ENCODE measurements around the gene CMYA5. TPM values are rescaled to one million over a fixed set of nuclear protein-coding genes. Genes with fewer than 3 reads are reported as not detected.
"Not testable (repeated sequence)": the region's sequence is repeated elsewhere in the genome, so short reads cannot be mapped to it uniquely, and the experiment has no call there.

The CMYA5 gene
- polyA plus RNA-seq: not detected

DNA sequence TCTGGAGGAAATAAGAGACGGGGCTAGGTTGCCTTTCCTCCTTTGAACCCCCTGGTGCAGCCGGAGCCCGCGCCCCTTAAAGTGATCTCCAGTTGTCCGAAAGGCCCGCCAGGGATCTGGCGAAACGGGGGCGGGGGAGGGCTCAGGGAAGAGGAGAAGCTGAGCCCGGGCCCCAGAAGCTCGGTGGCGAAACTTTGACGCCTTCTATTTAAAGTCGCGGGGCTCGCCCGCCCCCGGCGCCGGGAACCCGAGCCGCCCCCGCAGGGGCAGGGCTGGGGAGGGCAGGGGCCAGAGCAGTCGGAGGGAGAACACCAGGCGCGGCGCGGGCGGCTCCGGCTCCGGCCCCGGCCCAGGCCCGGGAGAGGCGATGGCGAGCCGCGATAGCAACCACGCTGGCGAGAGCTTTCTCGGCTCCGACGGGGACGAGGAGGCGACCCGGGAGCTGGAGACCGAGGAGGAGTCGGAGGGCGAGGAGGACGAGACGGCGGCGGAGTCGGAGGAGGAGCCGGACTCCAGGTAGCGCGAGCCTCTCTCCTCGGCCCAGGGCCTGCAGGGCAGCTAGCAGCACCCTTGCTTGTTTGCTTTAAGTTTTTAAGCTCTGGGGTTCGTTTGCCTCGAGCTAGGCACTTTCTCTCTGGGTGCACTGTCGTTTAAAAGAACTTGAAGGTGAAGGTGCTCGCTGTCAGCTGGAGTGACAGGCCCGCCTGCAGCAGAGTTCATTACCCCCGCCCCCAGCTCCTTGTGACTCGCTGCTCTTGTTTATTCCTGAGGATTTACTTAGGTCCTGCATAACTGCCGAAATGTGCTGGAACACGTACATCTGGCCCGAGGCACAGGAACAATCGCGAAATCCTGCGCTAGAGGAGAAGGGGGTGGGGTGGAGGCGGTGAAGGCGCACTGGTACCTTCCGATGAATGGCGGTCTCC is at the start of gene CMYA5:
TSS of gene CMYA5 (plus strand) at position 296 of the 926 bp plus-strand sequence. CDS start at position 368, 72 bp downstream.
- no peak within 1 kb of the TSS for H3K4me3 Mint-ChIP-seq
- DNase-seq: no peak
- no peaks in the 10 kb centered on the region for H3K27me3 Mint-ChIP-seq (ENCODE audit: low read depth in 3 of 3)
- H3K36me3 Mint-ChIP-seq: peaks cover 16 to 38% (median 19%) of the 10 kb centered on the region in 3 donors
- H3K9me3 Mint-ChIP-seq: no peaks in the 10 kb centered on the region
- H3K4me1 Mint-ChIP-seq: peaks cover 20 to 40% of the 10 kb centered on the region in 2 donors
- H3K27ac Mint-ChIP-seq: peak within 1 kb of the TSS in 2 of 6 donors; percentile 7 to 67

DNA sequence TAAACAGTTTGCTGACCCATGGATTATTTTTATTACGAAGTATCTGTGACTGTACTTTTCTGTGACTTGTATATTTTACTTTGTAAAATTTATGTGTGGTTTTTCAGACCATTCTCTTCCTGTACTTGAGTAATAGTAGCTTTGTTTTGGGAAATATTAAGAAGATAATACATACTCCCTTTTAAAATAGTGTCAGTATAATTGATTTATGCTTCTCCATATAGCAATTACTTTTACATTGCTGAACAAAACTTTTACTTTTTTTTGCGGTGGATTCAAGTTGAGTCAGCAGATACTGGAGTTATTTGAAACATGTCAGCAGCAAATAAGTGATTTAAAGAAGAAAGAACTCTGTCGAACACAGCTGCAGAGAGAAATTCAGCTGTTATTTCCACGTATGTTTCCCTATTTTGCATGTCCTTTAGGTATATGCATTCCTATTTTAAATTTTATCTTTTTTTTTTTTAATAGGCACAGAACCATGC is 49.0 kb upstream of the CMYA5 start:
- Mint-ChIP-seq H3K4me3 (peak overlapping the region in 2 of 5 donors; percentile 26 to 27), H3K36me3 (peaks cover 31 to 40% (median 32%) of the 10 kb centered on the region in 3 donors), H3K27ac (peak overlapping the region in 4 of 6 donors; percentile 39 to 67 (median 56)), H3K9me3 (no peaks in the 10 kb centered on the region), H3K27me3 (ENCODE audit: low read depth in 3 of 3) (peaks cover 0 to 3% (median 2%) of the 10 kb centered on the region in 3 donors), H3K4me1 (peaks cover 43 to 68% of the 10 kb centered on the region in 2 donors)
- DNase-seq: no peak

DNA sequence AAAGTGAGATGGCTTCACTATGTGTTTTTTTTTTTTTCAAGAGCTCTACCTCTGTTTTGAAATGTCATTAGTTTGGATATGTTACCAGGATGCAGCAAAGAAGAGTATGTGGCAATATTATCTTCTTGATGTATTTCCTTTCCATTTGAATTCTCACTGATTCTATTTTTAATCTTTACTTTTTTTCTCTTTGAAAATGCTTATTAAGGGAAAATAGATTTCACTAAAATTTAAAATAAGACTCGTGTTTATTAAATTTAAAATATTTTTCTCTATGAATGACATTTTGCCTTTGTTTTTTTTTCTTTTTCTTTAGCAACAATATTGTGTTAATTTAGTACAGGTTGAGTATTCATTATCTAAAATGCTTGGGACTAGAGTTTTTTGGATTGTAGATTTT is 48.2 kb upstream of the CMYA5 start:
- H3K9me3 Mint-ChIP-seq: no peaks in the 10 kb centered on the region
- no peak overlapping the region for H3K4me3 Mint-ChIP-seq
- H3K27ac Mint-ChIP-seq: peak overlapping the region in 3 of 6 donors; percentile 39 to 60 (median 40)
- peaks cover 40 to 65% of the 10 kb centered on the region in 2 donors for H3K4me1 Mint-ChIP-seq
- peaks cover 0 to 3% (median 2%) of the 10 kb centered on the region in 3 donors for H3K27me3 Mint-ChIP-seq (ENCODE audit: low read depth in 3 of 3)
- peaks cover 31 to 43% (median 37%) of the 10 kb centered on the region in 3 donors for H3K36me3 Mint-ChIP-seq
- no peak for DNase-seq

DNA sequence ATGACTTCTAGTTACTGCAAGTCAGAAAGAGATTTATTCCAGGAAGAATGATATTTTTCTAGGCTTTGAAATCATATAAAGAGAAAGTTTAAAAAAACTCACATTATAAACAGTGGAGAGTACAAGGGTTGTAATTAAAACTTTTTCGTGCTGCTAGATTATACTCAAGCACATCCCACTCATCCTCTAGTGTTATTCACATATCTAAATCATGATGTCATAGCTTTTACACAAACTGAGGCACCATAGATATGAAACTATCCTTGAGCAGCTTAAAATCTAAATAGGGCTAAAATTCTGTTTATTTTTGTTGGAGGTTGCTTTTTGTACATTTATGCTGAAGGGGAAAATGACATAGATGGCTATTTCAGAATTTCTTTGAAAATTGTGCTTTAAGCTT is 47.4 kb upstream of the CMYA5 start:
- no peak overlapping the region for H3K4me3 Mint-ChIP-seq
- H3K27ac Mint-ChIP-seq: peak overlapping the region in 2 of 6 donors; percentile 10 to 17
- H3K4me1 Mint-ChIP-seq: peaks cover 35 to 57% of the 10 kb centered on the region in 2 donors
- no peak for DNase-seq
- H3K36me3 Mint-ChIP-seq: peaks cover 31 to 45% (median 39%) of the 10 kb centered on the region in 3 donors
- peaks cover 0 to 3% (median 2%) of the 10 kb centered on the region in 3 donors for H3K27me3 Mint-ChIP-seq (ENCODE audit: low read depth in 3 of 3)
- H3K9me3 Mint-ChIP-seq: no peaks in the 10 kb centered on the region

DNA sequence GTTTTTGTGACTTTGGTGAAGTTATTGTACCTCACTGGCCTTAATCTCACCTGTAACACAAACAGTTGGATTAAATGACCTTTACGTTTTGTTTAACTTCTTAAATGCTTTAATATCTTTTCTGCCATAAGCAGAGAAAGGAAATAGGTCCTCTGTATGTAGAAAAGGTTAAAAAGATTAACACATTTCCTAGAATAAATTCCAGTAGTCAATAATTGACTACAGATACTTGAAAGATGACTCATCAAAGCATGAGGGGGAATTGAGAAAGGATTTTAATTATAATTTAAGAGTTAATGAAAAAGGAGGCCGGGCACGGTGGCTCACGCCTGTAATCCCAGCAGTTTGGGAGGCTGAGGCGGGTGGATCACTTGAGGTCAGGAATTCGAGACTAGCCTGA is 35.8 kb upstream of the CMYA5 start:
- DNase-seq: no peak
- H3K27me3 Mint-ChIP-seq (ENCODE audit: low read depth in 3 of 3): no peaks in the 10 kb centered on the region
- no peak overlapping the region for H3K4me3 Mint-ChIP-seq
- no peaks in the 10 kb centered on the region for H3K9me3 Mint-ChIP-seq
- H3K27ac Mint-ChIP-seq: no peak overlapping the region
- peaks cover 17 to 21% (median 21%) of the 10 kb centered on the region in 3 donors for H3K36me3 Mint-ChIP-seq
- peaks cover 0 to 6% of the 10 kb centered on the region in 2 donors for H3K4me1 Mint-ChIP-seq

DNA sequence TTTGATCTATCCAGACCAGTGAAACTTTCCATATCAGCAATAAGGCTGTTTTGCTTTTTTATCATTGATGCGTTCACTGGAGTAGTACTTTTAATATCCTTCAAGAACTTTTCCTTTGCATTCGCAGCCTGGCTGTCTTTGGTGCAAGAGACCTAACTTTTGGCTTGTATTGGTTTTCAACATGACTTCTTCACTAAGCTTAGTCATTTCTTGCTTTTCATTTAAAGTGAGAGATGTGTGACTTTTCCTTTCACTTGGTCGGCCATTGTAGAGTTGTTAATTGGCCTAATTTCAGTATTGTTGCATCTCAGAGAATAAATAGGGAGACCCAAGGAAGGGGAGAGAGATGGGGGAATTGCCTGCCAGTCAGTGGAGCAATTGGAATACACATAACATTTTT is 26.4 kb upstream of the CMYA5 start:
- Mint-ChIP-seq H3K27me3 (ENCODE audit: low read depth in 3 of 3) (peaks cover 0 to 4% (median 0%) of the 10 kb centered on the region in 3 donors), H3K27ac (peak overlapping the region in 1 of 6 donors; percentile 60), H3K4me1 (peaks cover 0 to 7% of the 10 kb centered on the region in 2 donors), H3K36me3 (peaks cover 23 to 30% (median 29%) of the 10 kb centered on the region in 3 donors), H3K4me3 (no peak overlapping the region), H3K9me3 (no peaks in the 10 kb centered on the region)
- no peak for DNase-seq

DNA sequence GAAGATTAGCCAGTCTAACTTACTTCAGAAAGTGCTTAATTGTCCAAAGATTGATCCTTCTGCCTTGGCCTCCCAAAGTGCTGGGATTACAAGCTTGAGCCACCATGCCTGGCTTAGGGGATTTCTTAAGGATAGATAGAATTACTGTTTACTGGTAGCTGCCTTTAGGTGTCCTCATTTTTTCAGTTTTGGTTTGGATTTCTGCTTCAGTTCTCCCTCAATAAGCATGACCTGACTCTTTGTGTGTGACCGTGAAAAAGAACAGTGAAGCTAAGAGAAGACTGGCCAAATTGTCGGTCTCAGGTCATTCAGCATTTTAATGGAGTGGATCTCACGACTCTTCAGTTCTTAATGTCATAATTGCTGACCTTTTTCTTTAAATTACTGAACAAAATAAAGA is 22.9 kb upstream of the CMYA5 start:
- Mint-ChIP-seq H3K36me3 (peaks cover 8 to 33% (median 28%) of the 10 kb centered on the region in 3 donors), H3K9me3 (no peaks in the 10 kb centered on the region), H3K27me3 (ENCODE audit: low read depth in 3 of 3) (peaks cover 0 to 3% (median 0%) of the 10 kb centered on the region in 3 donors), H3K27ac (peak overlapping the region in 4 of 6 donors; percentile 6 to 46 (median 42)), H3K4me1 (peaks cover 0 to 14% of the 10 kb centered on the region in 2 donors), H3K4me3 (no peak overlapping the region)
- no peak for DNase-seq

DNA sequence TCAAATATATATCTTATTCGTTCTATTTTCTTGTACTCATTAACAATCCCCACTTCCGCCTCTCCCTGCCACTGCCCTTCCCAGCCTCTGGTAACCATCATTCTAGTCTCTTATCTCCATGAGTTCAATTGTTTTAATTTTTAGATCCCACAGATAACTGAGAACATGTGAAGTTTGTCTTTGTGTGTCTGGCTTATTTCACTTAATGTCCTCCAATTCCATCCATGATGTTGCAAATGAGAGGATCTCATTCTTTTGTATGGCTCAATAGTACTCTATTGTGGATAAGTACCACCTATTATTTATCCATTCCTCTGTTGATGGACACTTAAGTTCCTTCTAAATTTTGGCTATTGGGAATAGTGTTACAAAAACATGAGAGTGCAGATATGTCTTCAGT is 17.2 kb upstream of the CMYA5 start:
- Mint-ChIP-seq H3K27ac (peak overlapping the region in 3 of 6 donors; percentile 2 to 38 (median 19)), H3K4me1 (peaks cover 20 to 45% of the 10 kb centered on the region in 2 donors), H3K36me3 (peaks cover 8 to 35% (median 34%) of the 10 kb centered on the region in 3 donors), H3K9me3 (no peaks in the 10 kb centered on the region), H3K4me3 (no peak overlapping the region), H3K27me3 (ENCODE audit: low read depth in 3 of 3) (peaks cover 0 to 2% (median 1%) of the 10 kb centered on the region in 3 donors)
- no peak for DNase-seq

DNA sequence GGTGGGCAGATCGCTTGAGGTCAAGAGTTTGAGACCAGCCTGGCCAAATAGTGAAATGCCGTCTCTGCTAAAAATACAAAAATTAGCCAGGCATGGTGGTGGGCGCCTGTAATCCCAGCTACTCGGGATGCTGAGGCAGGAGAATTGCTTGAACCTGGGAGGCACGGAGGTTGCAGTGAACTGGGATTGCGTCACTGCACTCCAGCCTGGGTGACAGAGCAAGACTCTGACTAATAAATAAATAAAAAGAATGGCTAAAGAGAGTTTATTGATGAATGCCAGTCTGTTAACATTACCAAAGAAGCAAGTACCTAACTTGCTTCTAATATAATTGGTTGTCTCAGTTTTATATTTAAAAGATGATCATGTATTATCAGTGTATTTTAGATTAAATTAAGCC is 13.3 kb upstream of the CMYA5 start:
- not testable (repeated sequence) for DNase-seq; H3K4me3 Mint-ChIP-seq; H3K9me3 Mint-ChIP-seq; H3K27ac Mint-ChIP-seq; H3K27me3 Mint-ChIP-seq (ENCODE audit: low read depth in 3 of 3)
- Mint-ChIP-seq H3K4me1 (peaks cover 23 to 59% of the 10 kb centered on the region in 2 donors), H3K36me3 (peaks cover 10 to 32% (median 31%) of the 10 kb centered on the region in 3 donors)

DNA sequence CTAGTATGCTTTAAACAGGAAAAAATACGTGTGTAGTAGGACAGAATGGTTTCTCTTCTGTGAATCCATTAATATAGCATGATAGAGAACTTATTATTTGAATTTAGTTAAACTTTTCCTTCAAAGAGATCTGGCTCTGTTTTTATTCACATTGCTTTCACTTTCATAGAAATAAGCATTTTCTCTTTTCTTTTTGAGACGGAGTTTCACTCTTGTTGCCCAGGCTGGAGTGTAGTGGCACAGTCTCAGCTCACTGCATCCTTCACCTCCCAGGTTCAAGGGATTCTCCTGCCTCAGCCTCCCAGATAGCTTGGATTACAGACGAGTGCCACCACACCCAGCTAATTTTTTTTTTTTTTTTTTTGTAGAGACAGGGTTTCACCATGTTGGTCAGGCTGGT is 7.5 kb upstream of the CMYA5 start:
- H3K36me3 Mint-ChIP-seq: peaks cover 25 to 53% (median 28%) of the 10 kb centered on the region in 3 donors
- H3K4me3 Mint-ChIP-seq: peak overlapping the region in 4 of 5 donors; percentile 7 to 58 (median 30)
- peaks cover 13 to 37% of the 10 kb centered on the region in 2 donors for H3K4me1 Mint-ChIP-seq
- not testable (repeated sequence) for H3K27me3 Mint-ChIP-seq (ENCODE audit: low read depth in 3 of 3); H3K9me3 Mint-ChIP-seq; DNase-seq
- H3K27ac Mint-ChIP-seq: peak overlapping the region in 5 of 6 donors; percentile 8 to 84 (median 69)

DNA sequence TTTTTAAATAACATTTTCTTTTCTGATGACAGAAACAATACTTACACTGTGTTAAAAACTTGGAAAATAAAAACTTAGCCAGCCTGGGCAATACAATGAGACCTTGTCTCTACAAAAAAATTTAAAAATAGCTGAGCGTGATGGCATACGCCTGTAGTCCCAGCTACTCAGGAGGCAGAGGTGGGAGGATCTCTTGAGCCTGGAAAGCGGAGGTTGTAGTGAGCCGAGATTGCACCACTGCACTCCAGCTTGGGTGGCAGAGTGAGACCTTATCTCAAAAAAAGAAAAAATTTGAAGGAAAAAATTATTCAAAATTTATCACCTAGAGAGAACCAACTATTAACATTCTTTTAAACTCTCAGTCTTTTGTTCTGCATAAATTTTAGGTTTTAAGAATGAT is 4.9 kb upstream of the CMYA5 start:
- H3K4me3 Mint-ChIP-seq: no peak overlapping the region
- peaks cover 31 to 64% (median 40%) of the 10 kb centered on the region in 3 donors for H3K36me3 Mint-ChIP-seq
- H3K27me3 Mint-ChIP-seq (ENCODE audit: low read depth in 3 of 3): peaks cover 0 to 2% (median 2%) of the 10 kb centered on the region in 3 donors
- H3K4me1 Mint-ChIP-seq: peaks cover 15 to 33% of the 10 kb centered on the region in 2 donors
- H3K27ac Mint-ChIP-seq: peak overlapping the region in 1 of 6 donors; percentile 17
- H3K9me3 Mint-ChIP-seq: no peaks in the 10 kb centered on the region
- no peak for DNase-seq

DNA sequence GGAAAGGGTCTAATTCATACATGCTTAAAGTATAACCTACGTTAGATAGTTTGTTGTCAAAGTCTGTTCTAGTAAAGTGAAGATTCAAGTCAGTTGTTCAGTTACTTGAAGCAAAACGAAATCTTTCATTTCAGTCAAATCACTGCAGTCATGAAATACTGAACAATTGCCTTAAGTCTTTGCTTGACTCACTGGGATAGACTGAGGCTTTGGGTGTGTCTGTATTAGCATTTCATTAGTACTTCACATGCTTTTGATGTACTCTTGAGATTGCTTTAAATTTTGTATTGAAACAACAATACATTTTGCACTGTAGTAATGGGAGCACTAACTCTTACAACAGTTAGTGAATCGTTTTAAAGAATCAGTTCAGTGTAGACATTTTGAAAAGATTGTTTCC is 4.0 kb upstream of the CMYA5 start:
- Mint-ChIP-seq H3K4me1 (peaks cover 15 to 29% of the 10 kb centered on the region in 2 donors), H3K36me3 (peaks cover 36 to 60% (median 36%) of the 10 kb centered on the region in 3 donors), H3K27me3 (ENCODE audit: low read depth in 3 of 3) (peaks cover 0 to 2% (median 2%) of the 10 kb centered on the region in 3 donors), H3K9me3 (no peaks in the 10 kb centered on the region), H3K27ac (peak overlapping the region in 1 of 6 donors; percentile 29), H3K4me3 (no peak overlapping the region)
- DNase-seq: no peak

DNA sequence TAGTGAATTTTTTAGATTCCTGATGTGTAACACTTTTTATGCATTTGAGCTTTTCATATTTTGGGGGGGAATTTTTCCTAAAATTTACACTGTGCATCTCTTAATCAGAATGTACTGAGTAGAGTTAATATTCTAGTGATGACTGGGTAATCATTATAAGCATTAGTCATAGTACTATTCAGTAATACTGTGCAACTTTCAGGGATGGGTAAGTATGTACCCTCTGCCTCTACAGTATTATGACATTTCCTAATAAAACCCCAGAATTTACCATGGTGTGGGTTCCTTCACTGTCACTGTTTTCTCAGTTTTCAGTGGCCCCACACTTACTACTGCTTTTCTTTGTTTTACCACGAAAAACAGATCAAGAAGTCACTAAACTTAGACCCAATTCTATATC is 2.8 kb upstream of the CMYA5 start:
- Mint-ChIP-seq H3K4me1 (peaks cover 9 to 28% of the 10 kb centered on the region in 2 donors), H3K4me3 (no peak overlapping the region), H3K27me3 (ENCODE audit: low read depth in 3 of 3) (peaks cover 0 to 2% (median 0%) of the 10 kb centered on the region in 3 donors), H3K27ac (no peak overlapping the region), H3K9me3 (no peaks in the 10 kb centered on the region), H3K36me3 (peaks cover 29 to 57% (median 30%) of the 10 kb centered on the region in 3 donors)
- DNase-seq: no peak

DNA sequence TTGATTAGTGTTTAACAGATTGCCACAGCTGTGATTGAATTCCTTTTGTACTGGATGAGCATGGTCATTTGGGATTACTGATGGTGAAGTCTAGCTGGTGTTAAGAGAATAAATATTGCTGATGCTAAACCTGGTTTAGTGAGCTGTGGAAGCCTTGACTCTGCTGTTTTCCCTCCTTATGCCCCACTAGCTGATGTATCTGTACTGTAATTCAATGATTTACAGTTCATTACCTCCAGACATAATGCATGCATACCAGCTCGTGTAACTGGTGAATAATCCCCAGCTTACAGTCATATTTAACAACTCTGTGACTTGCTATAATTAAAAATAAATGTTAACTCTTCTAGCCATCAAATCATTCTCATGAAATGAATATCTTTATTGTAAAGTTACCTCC is 1.7 kb upstream of the CMYA5 start:
- DNase-seq: no peak
- no peak overlapping the region for H3K27ac Mint-ChIP-seq
- H3K27me3 Mint-ChIP-seq (ENCODE audit: low read depth in 3 of 3): no peaks in the 10 kb centered on the region
- H3K9me3 Mint-ChIP-seq: no peaks in the 10 kb centered on the region
- H3K36me3 Mint-ChIP-seq: peaks cover 20 to 48% (median 21%) of the 10 kb centered on the region in 3 donors
- peaks cover 7 to 21% of the 10 kb centered on the region in 2 donors for H3K4me1 Mint-ChIP-seq
- no peak overlapping the region for H3K4me3 Mint-ChIP-seq

Data from immature natural killer cell (primary cell).